Measurements from ENCODE around the gene RABL3. TPM values are rescaled to one million over a fixed set of nuclear protein-coding genes. Genes with fewer than 3 reads are reported as not detected.

The RABL3 gene
- total and polyA plus RNA-seq, 2 of the 4 experiments (the other 2 are of a cell fraction), result 5.3 to 17.0 TPM

DNA sequence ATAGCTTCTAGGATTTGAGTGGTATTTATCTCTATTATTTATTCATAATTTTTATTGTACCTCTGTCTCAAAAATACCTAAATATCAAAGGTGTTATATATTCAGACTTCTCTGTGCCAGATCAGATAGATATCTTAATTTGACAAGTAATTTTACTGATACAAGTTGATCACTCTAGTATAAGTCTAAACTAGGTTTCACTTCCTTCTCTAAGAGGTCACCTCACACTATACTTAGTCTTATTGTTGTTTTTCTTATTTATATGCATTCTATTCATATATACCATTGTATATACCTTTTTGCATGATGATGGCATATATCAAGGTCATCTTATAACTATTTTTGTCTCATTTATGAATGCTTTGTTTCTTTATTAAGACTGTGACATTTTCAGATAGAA, 33.9 kb downstream of the RABL3 start:
- Histone ChIP-seq H4K91ac (ENCODE audit: insufficient read depth, low read depth, low read length) (no peak overlapping the region), H3K79me1 (ENCODE audit: low read depth in 1 of 2, low read length in 2 of 2) (peaks cover 0 to 8% of the 10 kb centered on the region in 2 experiments; a peak in 1 of 4 replicates), H3K9ac (ENCODE audit: low read depth, low read length) (no peak overlapping the region), H3K27ac (ENCODE audit: insufficient read depth, low read length) (no peak overlapping the region), H2AK9ac (replicated peaks; ENCODE audit: low read depth, low read length, poor library complexity) (no peak overlapping the region), H3K18ac (ENCODE audit: low read depth, low read length) (no peak overlapping the region), H2AFZ (replicated peaks; ENCODE audit: low read length, poor library complexity) (no peak overlapping the region), H3K56ac (ENCODE audit: extremely low read depth, insufficient read depth, low read length) (no peak overlapping the region), H3K14ac (replicated peaks; ENCODE audit: low read depth, low read length) (no peak overlapping the region), H3K4me3 (ENCODE audit: insufficient read depth, low read depth, low read length) (no peak overlapping the region), H4K5ac (ENCODE audit: low read depth, low read length) (no peak overlapping the region), H4K8ac (ENCODE audit: low read depth in 2 of 2, low read length in 2 of 2) (no peak overlapping the region), H3K4me1 (ENCODE audit: control insufficient read depth, insufficient read depth, low read length) (peaks cover 2% of the 10 kb centered on the region), H3K4me2 (ENCODE audit: low read depth, low read length) (no peak overlapping the region), H3K36me3 (ENCODE audit: control insufficient read depth, insufficient read depth, low read length) (peaks cover 2% of the 10 kb centered on the region; the same call in 1 of the 2 replicates), H3K23ac (ENCODE audit: low read depth, low read length) (no peak overlapping the region), H2BK120ac (ENCODE audit: low read depth, low read length) (no peak overlapping the region), H2BK5ac (ENCODE audit: low read depth, low read length, poor library complexity, severe bottlenecking) (no peak overlapping the region), H2BK20ac (ENCODE audit: low read depth, low read length) (no peak overlapping the region), H3K9me3 (ENCODE audit: control insufficient read depth, insufficient read depth, low read length) (no peaks in the 10 kb centered on the region), H2BK15ac (ENCODE audit: low read depth, low read length) (no peak overlapping the region), H3K27me3 (ENCODE audit: control insufficient read depth, insufficient read depth, low read length) (no peaks in the 10 kb centered on the region), H4K20me1 (ENCODE audit: insufficient read depth, low read length) (no peaks in the 10 kb centered on the region), H2AK5ac (ENCODE audit: low read depth, low read length) (no peak overlapping the region), H3K4ac (ENCODE audit: low read depth, low read length) (no peak overlapping the region), H3K9me1 (ENCODE audit: insufficient read depth, low read length) (no peaks in the 10 kb centered on the region)
- intact Hi-C loops (cut with micrococcal nuclease) (no loop called here), in situ Hi-C loops (cut with MboI; ENCODE audit: low sequenced_read_pairs) (no loop called here), dilution Hi-C loops (cut with HindIII; ENCODE audit: low sequenced_read_pairs, unreplicated experiment) (no loop called here)
- no peak for TF ChIP-seq RCOR1 (IDR thresholded peaks at IDR 0.05; ENCODE audit: insufficient replicate concordance, low read length)
- no peak for TF ChIP-seq BHLHE40 (IDR thresholded peaks at IDR 0.05; ENCODE audit: low read depth, low read length)
- no peak for ATAC-seq (ENCODE audit: low read depth)
- ChIA-PET POLR2A (ENCODE audit: unreplicated experiment) (no interaction called here), CTCF (no interaction called here)
- DNase-seq, result no peak
- BruUV-seq (replicated peaks), result no TSS peak
